Measurements from ENCODE around the gene PRPF6.

DNA sequence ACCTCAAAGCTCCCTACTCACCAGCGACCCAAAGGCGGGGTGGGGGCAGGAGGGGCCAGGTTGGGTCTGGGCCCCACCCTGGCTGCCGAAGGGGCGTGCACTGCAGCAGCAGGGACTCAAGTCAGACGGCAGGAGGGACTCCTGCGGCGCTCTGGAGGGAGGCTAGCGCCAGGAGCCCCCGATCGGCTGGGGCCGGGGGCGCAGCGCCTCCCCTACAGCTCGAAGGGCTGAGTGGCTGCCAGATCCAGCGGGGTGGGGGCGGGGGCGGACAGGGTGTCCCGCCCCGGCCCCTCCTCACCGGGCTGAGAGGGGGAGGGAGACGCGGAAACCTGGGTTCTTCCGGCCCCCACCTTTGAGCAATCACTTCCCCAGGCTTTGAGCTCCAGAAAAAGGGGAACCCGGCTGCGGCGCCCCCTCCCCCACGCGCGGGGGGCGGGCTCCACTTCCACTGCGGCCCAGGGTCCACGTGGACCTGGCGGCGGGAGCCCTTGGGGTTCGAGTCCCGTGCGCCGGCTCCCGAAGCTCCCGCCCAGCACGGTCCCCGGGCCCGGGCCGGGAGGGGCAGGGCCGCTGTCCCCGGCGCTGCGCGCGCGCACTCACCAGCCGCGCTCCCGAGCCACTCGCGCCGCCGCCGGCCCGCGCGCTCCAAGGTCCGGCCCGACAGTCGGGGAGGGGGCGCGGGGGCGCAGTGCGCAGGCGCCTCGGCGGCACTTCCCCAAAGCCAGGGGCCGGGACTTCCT is 98.5 kb downstream of the PRPF6 start, which contains the start of gene RGS19:
- TF ChIP-seq, protein P1, sequence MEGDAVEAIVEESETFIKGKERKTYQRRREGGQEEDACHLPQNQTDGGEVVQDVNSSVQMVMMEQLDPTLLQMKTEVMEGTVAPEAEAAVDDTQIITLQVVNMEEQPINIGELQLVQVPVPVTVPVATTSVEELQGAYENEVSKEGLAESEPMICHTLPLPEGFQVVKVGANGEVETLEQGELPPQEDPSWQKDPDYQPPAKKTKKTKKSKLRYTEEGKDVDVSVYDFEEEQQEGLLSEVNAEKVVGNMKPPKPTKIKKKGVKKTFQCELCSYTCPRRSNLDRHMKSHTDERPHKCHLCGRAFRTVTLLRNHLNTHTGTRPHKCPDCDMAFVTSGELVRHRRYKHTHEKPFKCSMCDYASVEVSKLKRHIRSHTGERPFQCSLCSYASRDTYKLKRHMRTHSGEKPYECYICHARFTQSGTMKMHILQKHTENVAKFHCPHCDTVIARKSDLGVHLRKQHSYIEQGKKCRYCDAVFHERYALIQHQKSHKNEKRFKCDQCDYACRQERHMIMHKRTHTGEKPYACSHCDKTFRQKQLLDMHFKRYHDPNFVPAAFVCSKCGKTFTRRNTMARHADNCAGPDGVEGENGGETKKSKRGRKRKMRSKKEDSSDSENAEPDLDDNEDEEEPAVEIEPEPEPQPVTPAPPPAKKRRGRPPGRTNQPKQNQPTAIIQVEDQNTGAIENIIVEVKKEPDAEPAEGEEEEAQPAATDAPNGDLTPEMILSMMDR (IDR thresholded peaks at IDR 0.05 in 8 of 11, conservative IDR thresholded peaks at IDR 0.05 in 3 of 11), result peak in 5 of 11 experiments; percentile 10 to 30 (median 21)
- TF ChIP-seq POLR2A (IDR thresholded peaks at IDR 0.05), result peak in 2 of 3 donors; percentile 13 to 23

Measured in spleen (tissue), 7 donors.